H1 (cell line): ENCODE results near the gene NEK11. TPM values are rescaled to one million over a fixed set of nuclear protein-coding genes. Genes with fewer than 3 reads are reported as not detected.

Source experiments
- CHD7 ChIP-seq: fragments of 300-600 bp; sonication (generic); IDR thresholded peaks from 2 replicates; pipeline ENCODE4 v1.7.1; 2012; ENCODE audit warnings: low read length, moderate library complexity, mild to moderate bottlenecking, inconsistent platforms; ENCODE audit not compliant: insufficient replicate concordance
- polyA plus RNA-seq, 7 experiments: library from polyadenylated mRNA; depleted of rRNA in 3 of 7; stranded (reverse) in 5 of 7; unstranded in 2 of 7; fragments of >200 nt in 5 of 7; fragments of 200-250 nt in 2 of 7; gene quantifications; 1 replicate in 5 of 7; 2 replicates in 1 of 7; 4 replicates in 1 of 7; pipeline versions ENCODE4 v1.2.1 to v1.2.3, GENCODE V29; 2011 to 2013; ENCODE audit warnings: missing spikeins in 2 of 7, mixed read lengths in 2 of 7
- total RNA-seq: library from RNA; stranded (reverse); fragmentation: NEBNext Ultra II Directional; extraction: Animal tissue kit (Norgen Biotek cat#: 25700); gene quantifications from 2 replicates; pipeline ENCODE4 v1.2.1, GENCODE V29; 2021

Gene NEK11
- total and polyA plus RNA-seq, 2 of the 8 experiments (the other 6 are each of a cell fraction or from before 2014, with no cell fraction given) = 0.60 TPM; not detected in 1

DNA sequence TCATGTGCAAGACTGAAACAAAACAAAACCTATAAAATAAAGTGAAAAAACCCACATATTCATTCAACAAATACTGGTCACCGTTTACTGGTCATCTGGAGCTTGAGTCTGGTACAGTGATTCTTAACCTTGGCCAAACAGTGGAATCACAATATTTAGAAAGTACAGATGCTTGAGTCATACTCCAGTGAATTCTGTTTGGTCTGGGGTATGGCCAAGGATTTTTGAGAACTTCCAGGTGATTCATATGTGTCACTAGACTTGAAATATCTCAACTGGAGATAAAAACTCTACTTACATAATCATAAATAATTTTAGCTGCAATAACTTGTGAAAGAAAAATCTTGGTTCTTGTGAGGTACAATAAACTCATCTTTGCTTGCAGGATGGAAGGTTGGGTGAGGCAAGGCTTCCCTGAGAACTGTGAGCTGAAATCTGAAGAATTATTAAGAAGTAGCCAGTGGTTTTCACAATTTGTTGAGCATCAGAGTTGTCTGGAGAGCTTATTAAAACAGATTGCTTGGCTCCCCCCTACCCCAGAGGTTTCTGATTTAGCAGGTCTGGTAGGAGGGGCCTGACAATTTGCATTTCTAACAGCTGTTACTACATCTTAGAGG lies 9.6 kb downstream of the NEK11 start (continued):
- no peak for TF ChIP-seq CHD7
